Heart left ventricle (tissue), 16 donors: ENCODE results near the gene GSDMA. TPM values are rescaled to one million over a fixed set of nuclear protein-coding genes. Genes with fewer than 3 reads are reported as not detected.

Experiments
- ATAC-seq, 4 donors: fragments of 200-7000 bp; cut with Tn5 transposase; one replicate each; pipeline ENCODE4 v1.9.1; 2020 to 2022; ENCODE audit warnings: moderate library complexity in 4 of 4, mild to moderate bottlenecking in 3 of 4, moderate number of reproducible peaks in 1 of 4
- DNase-seq, 5 donors: peaks; one replicate each; pipeline ENCODE4 v3.0.0-alpha.2; 2020
- H3K27ac ChIP-seq, 12 donors: fragments of 200-600 bp; sonication (generic) in 4 of 12; one replicate each; pipeline versions ENCODE4 v1.5.0 to v1.8.0; 2016 to 2022; ENCODE audit warnings: mild to moderate bottlenecking in 2 of 12
- H3K27me3 ChIP-seq, 9 donors: fragments of 200-600 bp; sonication (generic) in 2 of 9; one replicate each; pipeline versions ENCODE4 v1.5.1 to v1.8.0; 2016 to 2022; ENCODE audit warnings: mild to moderate bottlenecking in 3 of 9
- H3K36me3 ChIP-seq, 9 donors: fragments of 200-600 bp; sonication (generic) in 2 of 9; one replicate each; pipeline versions ENCODE4 v1.5.0 to v1.8.0; 2018 to 2022; ENCODE audit warnings: mild to moderate bottlenecking in 2 of 9
- H3K4me1 ChIP-seq, 12 donors: fragments of 200-600 bp; sonication (generic) in 4 of 12; one replicate each; pipeline versions ENCODE4 v1.5.0 to v1.8.0; 2016 to 2022; ENCODE audit warnings: mild to moderate bottlenecking in 3 of 12
- H3K4me3 ChIP-seq, 12 donors: fragments of 200-600 bp; sonication (generic) in 4 of 12; one replicate each; pipeline versions ENCODE4 v1.5.0 to v1.8.0; 2017 to 2022; ENCODE audit warnings: mild to moderate bottlenecking in 9 of 12, moderate library complexity in 4 of 12
- H3K9me3 ChIP-seq, 12 donors: fragments of 200-600 bp; sonication (generic) in 4 of 12; one replicate each; pipeline versions ENCODE4 v1.5.0 to v1.8.0; 2016 to 2022; ENCODE audit warnings: mild to moderate bottlenecking in 1 of 12
- CTCF ChIP-seq, 12 donors: fragments of 200-600 bp; sonication (generic) in 4 of 12; IDR thresholded peaks; one replicate each; pipeline versions ENCODE4 v1.5.0 to v1.8.0; 2018 to 2022; ENCODE audit warnings: antibody characterized with exemption in 12 of 12, mild to moderate bottlenecking in 5 of 12
- POLR2A ChIP-seq, 2 donors: fragments of 450-650 bp; IDR thresholded peaks; one replicate each; pipeline ENCODE4 v1.6.1; 2017; ENCODE audit warnings: antibody characterized with exemption in 2 of 2, mild to moderate bottlenecking in 2 of 2, moderate library complexity in 2 of 2
- WGBS, 4 donors: extraction: QIAGEN DNeasy Blood & Tissue Kit in 2 of 4; methylation state at CpG; one replicate each; pipeline versions ENCODE4 v1.1.5 to v1.1.7; 2013 to 2018; 5-methylcytosine and 5-hydroxymethylcytosine counted together
- intact Hi-C, 10 donors: fragments of 100-400 bp; cut with DNase I; formaldehyde crosslinking; loops; one replicate each; pipeline versions ENCODE4 v1.11.1 to v1.14.2; 2022
- polyA plus RNA-seq, 2 donors: library from polyadenylated mRNA; stranded (reverse); fragments of 200-250 nt; gene quantifications; one replicate each; pipeline ENCODE4 v1.2.3, GENCODE V29; 2013
- total RNA-seq, 9 donors: library from RNA; depleted of rRNA in 2 of 9; stranded (reverse); fragments of >200 nt in 2 of 9; fragmentation: NEBNext Ultra II Directional in 3 of 9; extraction: Animal tissue kit (Norgen Biotek cat#: 25700) in 3 of 9; gene quantifications; one replicate each; pipeline versions ENCODE4 v1.1.0 to v1.2.4, GENCODE V29; 2016 to 2023
- donor health status: ischemic (EF 13 %, LVEDD 7.1; RV severe dilation, severe dysfunction).
- donor health status: healthy with polysubstance abuse.
- donor health status: DM: no; HTN: yes; CAD: no.
- donor health status: DM: no; HTN: no; CAD: no.
- donor health status: ischemic (EF 25% LVEDD 6.9; RV normal size, moderate dysfunction).
- donor health status: ischemic (EF 25% LVEDD 5.7; RV mildly dilated, moderate dysfunction).
- donor health status: healthy.
- donor health status: DM: yes; HTN: yes; CAD: no.
- donor health status: ischemic (EF 35%, LVEDD 5.7; RV mildly dilated, moderate dysfunction).
- donor health status: nonischemic (EF 11% LVEDD 7.7; RV severe dilation, severe dysfunction).
- donor health status: DM: yes; HTN: yes; CAD: no.
- donor health status: PGD.
- donor health status: ischemic (EF 29% LVEDD 5.4; RV normal size, mild dysfunction).
- donor health status: nonischemic (EF 23%, LVEDD 6.1; RV moderate dilation, normal function).

The GSDMA gene
- total and polyA plus RNA-seq, 11 donors = 0.08 to 3.7 (median 0.49) TPM; not detected in 3

- Histone ChIP-seq H3K27ac (no peak overlapping the region), H3K9me3 (no peaks in the 10 kb centered on the region), H3K36me3 (peaks cover 0 to 57% (median 44%) of the 10 kb centered on the region in 9 donors), H3K4me3 (no peak overlapping the region), H3K4me1 (peaks cover 0 to 45% (median 2%) of the 10 kb centered on the region in 12 donors), H3K27me3 (no peaks in the 10 kb centered on the region)
- TF ChIP-seq POLR2A (IDR thresholded peaks at IDR 0.05) (no peak), CTCF (IDR thresholded peaks at IDR 0.05) (no peak)
- 95 to 98% (median 96%) methylated on average over 9 of the region's 9 CpGs for WGBS, 4 donors
- ATAC-seq = no peak
- no peak for DNase-seq
- intact Hi-C loops = no loop called here
Measured at GRCh38 chr17:39919087-39919683, 43.6 kb upstream of the GSDMA start.

- intact Hi-C loops = loop anchor here in 3 of 10 donors (5.0 to 10.0 kb wide), 3 partner anchors 37 to 56 kb away; partner anchors contain the start of genes IKZF3 (in 1 of the 3) and ZPBP2 (in 1 of the 3)
- no peaks in the 10 kb centered on the region for H3K9me3 ChIP-seq
- 62 to 74% (median 68%) methylated on average over 17 to 19 of the region's 19 CpGs for WGBS, 4 donors
- H3K27me3 ChIP-seq = no peaks in the 10 kb centered on the region
- TF ChIP-seq POLR2A (IDR thresholded peaks at IDR 0.05) (no peak), CTCF (IDR thresholded peaks at IDR 0.05) (no peak)
- H3K4me1 ChIP-seq = peaks cover 0 to 58% (median 15%) of the 10 kb centered on the region in 12 donors
- peak in 1 of 5 donors; percentile 38 for DNase-seq
- peaks cover 0 to 56% (median 44%) of the 10 kb centered on the region in 9 donors for H3K36me3 ChIP-seq
- no peak overlapping the region for H3K4me3 ChIP-seq
- ATAC-seq = no peak
- H3K27ac ChIP-seq = peak overlapping the region in 1 of 12 donors; percentile 37
Measured at GRCh38 chr17:39920218-39921210, 42.3 kb upstream of the GSDMA start.

- Histone ChIP-seq H3K27me3 (no peaks in the 10 kb centered on the region), H3K27ac (peak overlapping the region in 1 of 12 donors; percentile 37), H3K36me3 (peaks cover 0 to 56% (median 44%) of the 10 kb centered on the region in 9 donors), H3K4me3 (no peak overlapping the region), H3K9me3 (no peaks in the 10 kb centered on the region), H3K4me1 (peaks cover 0 to 66% (median 23%) of the 10 kb centered on the region in 12 donors)
- ATAC-seq = no peak
- WGBS, 4 donors = 76 to 90% (median 86%) methylated on average over 5 of the region's 5 CpGs
- intact Hi-C loops = loop anchor here in 3 of 10 donors (5.0 to 10.0 kb wide), 3 partner anchors 36 to 57 kb away; partner anchors contain the start of genes IKZF3 (in 1 of the 3) and ZPBP2 (in 1 of the 3)
- TF ChIP-seq POLR2A (IDR thresholded peaks at IDR 0.05) (no peak), CTCF (IDR thresholded peaks at IDR 0.05) (no peak)
- no peak for DNase-seq
Measured at GRCh38 chr17:39921323-39921722, 41.5 kb upstream of the GSDMA start.
